HEK293 (cell line): ENCODE results near the gene SEMA6A.

Source experiments
- BCL11A ChIP-seq: fragments of 450-650 bp; formaldehyde crosslinking; IDR thresholded peaks from 2 replicates; pipeline ENCODE4 v1.5.1; 2016; ENCODE audit warnings: low read depth, missing biosample characterization, missing genetic modification characterization
- ZNF2 ChIP-seq: fragments of 450-650 bp; formaldehyde crosslinking; IDR thresholded peaks from 2 replicates; pipeline ENCODE4 v1.5.1; 2016; ENCODE audit warnings: missing biosample characterization, missing genetic modification characterization

DNA sequence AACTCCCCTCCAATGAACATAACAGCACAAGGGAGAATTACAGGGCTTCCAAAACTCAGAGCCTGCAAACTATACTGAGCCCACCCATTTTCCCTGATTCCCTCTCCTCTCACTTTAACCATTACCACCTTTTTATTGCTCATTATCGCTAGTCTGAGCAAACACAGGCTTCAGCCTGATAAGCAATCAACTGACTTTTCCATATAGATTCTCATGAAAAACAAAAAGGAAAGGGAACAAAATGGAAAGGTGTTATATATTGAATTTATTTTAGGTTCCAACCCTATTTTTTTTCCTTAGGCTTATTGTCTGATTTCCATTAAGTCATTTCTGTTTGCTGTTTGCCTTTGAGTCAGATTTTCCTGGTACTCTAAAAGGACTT lies 27.9 kb downstream of the SEMA6A start:
- TF ChIP-seq BCL11A (tag by site-specific recombination) = no peak
- TF ChIP-seq ZNF2 (tag by site-specific recombination) = no peak
